ENCODE results near the gene CNGB1.

Gene CNGB1

DNA sequence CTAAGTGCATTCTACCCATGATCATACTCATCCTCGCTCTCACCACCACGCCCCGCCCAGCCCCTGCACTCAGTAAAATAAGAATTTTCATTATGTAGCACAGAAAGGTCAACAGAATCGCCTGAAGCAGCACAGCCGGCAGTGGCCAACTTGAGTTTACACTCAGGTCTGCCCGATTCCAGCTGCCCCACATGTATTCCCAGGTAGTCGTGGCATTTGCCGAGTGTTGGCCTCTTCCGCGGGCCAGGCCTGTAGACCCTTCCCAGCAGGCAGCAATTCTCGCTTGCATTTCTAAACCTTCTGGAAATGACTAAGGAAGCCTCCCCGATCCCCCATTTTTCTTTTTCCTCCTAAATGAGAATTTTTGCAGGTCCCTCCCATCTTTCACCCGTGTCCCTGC lies 609 bp downstream of the CNGB1 start:
- DNase-seq = no peak

DNA sequence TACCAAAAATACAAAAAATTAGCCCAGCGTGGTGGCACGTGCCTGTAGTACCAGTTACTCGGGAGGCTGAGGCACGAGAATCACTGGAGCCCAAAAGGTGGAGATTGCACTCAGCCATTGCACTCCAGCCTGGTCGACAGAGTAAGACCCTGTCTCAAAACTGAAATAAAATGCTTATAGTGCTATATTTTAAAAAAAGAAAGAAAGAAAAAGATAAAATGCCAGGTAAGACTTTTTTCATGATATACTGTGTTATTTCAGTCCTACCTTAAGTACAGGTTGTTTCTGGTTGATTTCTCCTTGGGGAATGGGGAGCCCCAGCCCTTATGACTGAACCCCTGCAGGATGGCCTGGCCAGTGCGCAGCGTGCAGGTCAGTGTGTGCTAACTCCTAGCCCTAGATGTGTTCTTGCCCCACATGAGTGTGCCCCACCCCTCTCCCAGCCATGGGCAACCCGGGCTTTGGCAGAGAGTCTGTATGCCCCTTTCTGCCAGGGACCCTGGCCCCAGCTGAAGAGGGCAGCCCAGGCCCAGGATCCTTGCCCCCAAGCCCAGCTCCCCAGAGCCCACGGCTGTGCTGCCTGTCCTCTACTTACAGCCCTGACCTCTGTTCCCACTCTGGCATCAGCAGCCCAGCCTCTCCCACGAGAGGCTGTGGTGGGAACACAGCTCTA lies 1.3 kb downstream of the CNGB1 start:
- DNase-seq = no peak

- no peak for DNase-seq
Measured at GRCh38 chr16:57967916-57968315, 3.0 kb downstream of the CNGB1 start.

DNA sequence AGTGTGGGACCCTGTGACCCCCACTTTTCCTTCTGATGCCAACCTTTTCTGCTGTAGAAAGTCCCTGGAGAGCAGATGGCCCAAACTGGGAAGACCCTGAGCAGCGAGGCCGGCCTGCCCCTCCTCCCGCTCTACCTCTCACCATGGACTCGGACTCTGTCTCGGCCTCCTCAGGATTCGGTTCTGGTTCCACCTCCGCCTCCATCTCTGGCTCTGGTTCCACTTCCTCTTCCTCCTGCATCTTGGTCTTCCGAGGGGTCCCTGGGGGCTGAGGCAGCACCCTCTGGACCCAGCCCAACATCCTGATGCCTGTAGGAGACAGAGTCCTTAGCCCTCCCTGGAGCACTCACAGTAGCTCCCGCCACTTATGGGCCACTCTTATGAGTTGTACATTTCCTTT lies 3.9 kb downstream of the CNGB1 start:
- DNase-seq = no peak

- DNase-seq = no peak
Measured at GRCh38 chr16:57966204-57966771, 4.6 kb downstream of the CNGB1 start.

DNA sequence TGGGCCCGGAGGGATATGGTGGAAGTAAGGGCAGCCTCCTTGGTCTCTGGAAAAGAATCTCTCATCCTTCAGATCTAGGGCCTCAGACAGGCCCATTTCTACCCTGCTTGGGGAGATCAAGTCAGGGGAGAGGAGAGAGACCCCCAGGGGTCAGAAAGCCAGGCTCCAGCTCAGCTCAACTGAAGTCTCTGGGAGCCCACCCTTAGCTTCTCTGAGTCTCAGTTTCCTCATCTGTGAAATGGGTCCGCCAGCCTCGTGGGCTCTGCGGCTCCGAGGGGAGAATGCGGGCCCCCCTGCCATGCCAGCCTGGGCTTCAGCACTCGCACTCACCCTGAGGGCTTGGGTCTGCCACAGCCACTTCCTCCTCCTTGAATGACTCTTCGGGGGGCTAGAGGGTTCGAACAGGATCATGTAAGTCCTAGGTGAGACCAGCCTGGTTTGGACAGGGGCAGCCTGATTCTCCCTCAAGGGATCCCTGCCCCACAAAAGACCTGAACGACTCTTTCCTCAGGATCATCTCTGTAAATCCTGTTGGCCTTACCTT lies 6.7 kb downstream of the CNGB1 start:
- DNase-seq = no peak

DNA sequence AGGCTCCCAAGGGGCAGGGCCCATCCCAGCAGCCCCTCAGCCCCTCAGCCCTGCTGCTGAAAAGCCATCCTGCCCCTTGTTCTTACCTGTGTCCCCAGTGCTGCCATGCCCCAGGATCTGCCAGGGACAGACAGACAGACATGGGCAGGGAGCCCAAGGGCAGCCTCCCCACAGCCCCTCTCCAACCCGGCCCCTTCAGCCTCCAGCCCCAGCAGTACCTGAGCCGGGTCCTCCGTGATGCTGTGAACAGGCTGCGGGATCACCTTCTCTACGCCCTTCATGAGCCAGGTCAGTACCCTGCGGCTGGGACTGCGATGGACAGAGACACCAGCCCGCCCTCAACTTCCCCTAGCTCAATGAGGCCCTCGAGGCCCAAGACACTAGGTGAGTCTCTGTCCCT lies 8.2 kb downstream of the CNGB1 start:
- DNase-seq = no peak

DNA sequence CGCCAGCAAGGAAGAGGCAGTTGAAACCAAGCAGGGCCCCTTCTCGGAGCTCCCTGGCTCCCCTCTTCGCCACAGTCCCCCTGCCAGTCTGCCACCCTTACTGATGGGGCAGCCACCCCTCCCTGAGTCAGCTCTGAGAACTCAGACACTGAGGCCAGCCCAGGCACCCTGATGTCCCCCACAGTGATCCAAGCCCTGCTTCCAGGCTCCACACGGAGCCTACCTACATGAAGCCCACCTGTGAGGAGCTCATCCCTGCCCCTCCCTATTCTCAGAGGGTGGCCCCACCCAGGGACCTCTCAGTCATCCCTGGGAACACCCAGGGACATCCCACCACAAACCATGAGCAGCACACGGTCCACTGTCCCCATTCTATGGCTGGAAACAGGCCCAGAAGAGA lies 8.9 kb downstream of the CNGB1 start:
- no peak for DNase-seq

DNA sequence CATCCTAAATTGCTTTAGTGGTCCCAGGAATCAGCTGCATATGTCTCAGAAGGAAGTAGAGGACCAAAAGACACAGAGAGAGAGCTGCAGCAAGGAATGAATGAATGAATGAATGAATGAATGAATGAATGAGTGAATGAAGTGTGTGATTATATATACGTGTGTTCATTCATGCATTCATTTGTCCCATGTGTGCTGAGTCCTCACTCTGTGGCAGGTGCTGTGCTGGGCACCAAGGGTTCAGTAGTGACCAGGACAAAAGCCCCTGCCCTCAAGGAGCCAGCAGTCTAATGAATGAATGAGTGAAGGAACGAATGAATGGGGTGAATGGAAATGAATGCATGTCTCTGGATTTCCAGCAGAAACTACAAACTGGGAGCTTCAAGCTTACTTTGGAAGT lies 9.4 kb downstream of the CNGB1 start:
- DNase-seq = no peak

- no peak for DNase-seq
Measured at GRCh38 chr16:57960826-57961472, 10.0 kb downstream of the CNGB1 start.

GRCh38 chr16:57960310-57960709 lies 10.6 kb downstream of the CNGB1 start:
- DNase-seq = no peak

DNA sequence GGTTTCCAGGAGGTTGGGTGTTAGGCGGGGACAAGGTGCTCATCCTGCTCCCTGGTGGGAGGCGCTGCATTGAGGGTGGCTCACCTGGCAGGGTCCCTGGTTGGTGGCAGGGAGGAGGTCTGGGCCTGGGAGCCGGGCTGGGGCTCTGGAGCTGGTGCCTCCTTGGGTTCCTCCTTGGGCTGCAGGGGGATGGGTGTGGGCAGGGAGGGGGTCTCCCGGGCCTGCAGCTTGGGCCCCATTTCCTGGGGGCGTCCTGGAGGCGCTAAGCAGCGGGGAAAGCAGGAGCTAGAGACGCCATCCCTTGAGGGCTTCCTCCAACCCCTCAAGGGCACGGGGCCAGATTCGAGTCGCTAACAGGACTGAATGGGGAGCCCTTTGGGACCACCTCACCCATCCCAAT lies 11.1 kb downstream of the CNGB1 start:
- DNase-seq = no peak

GRCh38 chr16:57959121-57959520 lies 11.8 kb downstream of the CNGB1 start:
- no peak for DNase-seq

DNA sequence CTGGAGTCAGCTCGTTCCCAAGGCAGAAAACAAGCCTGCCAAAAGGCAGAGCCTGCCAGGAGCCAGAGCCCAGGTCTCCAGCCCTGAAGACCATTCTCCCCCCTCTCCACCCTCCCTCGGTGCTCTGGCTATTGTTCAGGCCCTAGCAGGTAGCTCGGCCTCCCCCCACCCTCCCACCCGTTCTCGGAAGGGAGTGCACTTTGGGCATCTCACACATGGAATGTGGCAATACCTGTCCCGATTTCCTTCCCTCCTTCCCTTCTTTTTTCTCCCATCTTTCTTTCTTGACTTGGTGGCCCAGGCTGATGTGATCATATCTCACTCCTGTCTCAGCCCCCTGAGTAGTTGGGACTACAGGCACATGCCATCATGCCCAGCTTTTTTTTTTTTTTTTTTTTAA lies 12.4 kb downstream of the CNGB1 start:
- no peak for DNase-seq

DNA sequence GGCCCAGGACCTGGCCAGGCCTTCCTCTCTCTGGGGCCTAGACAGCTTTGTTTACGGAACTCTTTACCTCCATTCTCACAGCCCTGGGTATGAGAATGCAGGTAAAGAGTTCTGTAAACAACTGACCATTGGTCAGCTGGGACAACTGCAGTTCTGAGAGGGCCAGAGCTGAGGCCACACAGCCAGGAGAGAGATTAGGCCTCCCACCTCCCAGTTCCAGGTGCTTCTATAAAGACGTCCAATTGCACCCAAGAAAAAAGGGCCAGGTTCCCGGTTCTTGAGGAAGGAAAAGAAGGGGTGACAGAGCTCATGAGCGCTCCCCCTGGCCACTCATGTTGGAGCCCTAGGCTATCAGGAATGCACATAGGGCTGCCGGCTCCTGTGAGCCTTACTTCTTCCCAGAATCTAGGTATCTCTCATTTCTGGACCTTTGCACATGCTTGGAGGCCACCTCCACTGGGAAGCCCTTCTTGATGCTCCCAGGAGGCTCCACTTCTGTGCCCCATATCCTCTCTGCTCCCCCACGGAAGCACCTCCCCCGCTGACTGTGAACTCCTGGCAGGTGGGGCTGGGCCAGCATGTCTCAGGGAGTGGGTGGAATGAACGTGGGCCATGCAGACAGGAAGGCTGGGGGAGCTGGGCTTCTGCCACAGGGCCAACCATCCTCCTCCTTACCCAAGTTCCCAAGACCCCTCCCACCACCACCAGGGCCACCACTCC lies 13.1 kb downstream of the CNGB1 start:
- DNase-seq = peak; percentile 34

DNA sequence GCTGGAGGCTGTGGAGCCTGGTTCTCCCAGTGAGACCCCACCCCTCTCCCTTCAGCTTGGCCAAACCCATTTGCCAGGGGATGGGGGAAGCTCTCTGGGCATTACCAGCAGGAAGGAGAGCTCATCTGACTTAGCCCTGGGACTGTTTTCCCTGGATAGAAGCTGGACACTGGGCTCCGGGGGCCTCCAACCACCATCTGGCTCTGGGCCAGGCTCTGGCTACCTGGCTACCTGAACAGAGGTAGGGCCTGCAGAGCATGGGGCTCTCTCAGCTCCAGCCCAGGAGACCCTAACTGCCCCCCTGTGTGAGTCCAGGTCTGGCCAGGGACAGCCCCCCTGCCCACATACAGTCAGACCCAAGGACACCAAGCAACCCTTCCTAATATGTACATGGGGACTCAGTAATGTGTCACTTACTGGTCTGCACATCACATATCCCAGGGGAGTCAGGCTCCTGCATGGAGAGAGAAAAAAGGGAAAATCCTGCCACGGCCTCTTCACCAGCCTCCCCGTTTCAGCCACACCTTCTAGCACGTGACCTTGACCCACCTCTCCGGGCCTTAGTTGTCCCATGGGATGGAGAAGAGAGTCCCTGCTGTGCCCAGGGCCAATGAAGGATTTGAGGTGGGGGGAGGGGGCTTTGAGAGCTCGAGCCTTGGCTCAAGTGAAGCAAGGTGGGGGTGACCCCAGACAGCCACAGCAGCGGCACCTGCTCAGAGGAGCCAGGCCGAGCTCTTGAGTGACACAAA lies 13.8 kb downstream of the CNGB1 start:
- no peak for DNase-seq

GRCh38 chr16:57956270-57956808 lies 14.6 kb downstream of the CNGB1 start:
- DNase-seq = no peak

DNA sequence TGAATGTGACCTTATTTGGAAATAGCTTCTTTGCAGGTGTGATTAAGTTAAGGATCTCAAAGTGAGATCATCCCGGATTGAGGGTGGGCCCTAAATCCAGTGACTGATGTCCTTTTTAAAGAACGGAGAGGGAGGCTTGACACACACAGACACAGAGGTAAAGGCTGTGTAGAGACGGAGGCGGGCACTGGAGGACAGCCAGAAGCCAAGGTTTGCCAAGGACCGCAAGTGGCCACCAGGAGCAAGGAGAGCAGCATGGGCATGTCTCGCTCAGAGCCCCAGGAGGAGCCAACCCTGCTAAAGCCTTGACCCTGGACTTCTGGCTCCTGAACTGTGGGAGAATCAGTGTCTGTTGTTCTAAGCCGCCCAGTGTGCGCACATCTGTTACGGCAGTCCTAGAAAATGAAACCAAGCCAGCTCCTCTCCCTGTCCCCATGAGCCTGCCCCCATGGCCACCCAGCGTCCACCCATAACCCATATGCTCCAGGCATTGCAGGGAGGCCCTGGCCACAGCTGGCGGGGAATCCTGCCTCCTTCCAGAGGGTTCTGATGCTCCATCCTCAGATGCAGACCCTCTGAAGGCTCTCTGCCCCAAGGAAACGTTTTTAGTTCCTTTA lies 15.2 kb downstream of the CNGB1 start:
- peak; percentile 24 for DNase-seq

GRCh38 chr16:57953857-57954256 lies 17.1 kb downstream of the CNGB1 start:
- DNase-seq = no peak

- no peak for DNase-seq
Measured at GRCh38 chr16:57952909-57953308, 18.0 kb downstream of the CNGB1 start.

- no peak for DNase-seq
Measured at GRCh38 chr16:57951204-57951960, 19.5 kb downstream of the CNGB1 start.

All from NCI-H510A treated with DMSO at 0.1 percent for 48 hours (cell line).